GM19035 (cell line): Measurements from ENCODE around the gene BHLHA9.
A peak's percentile ranks its signal among the peaks of the same experiment; 100 is the strongest.
"Not testable (repeated sequence)": the region's sequence is repeated elsewhere in the genome, so short reads cannot be mapped to it uniquely, and the experiment has no call there.

Experiments
- ATAC-seq: cut with Tn5 transposase; IDR thresholded peaks from one replicate; pipeline ENCODE4 v1.9.1; 2021; ENCODE audit not compliant: unreplicated experiment

The BHLHA9 gene

GRCh38 chr17:1270210-1271029 lies at the start of gene BHLHA9:
BHLHA9 (plus strand) TSS chr17:1270444; CDS start chr17:1270564, 120 bp downstream.
- no peak for ATAC-seq

GRCh38 chr17:1221209-1221608 lies 49.0 kb upstream of the BHLHA9 start:
- ATAC-seq, result no peak

- no peak for ATAC-seq
These were observed 47.9 kb upstream of the BHLHA9 start for GRCh38 chr17:1222321-1222720.

GRCh38 chr17:1223662-1224061 lies 46.6 kb upstream of the BHLHA9 start:
- no peak for ATAC-seq

- no peak for ATAC-seq
These were observed 45.9 kb upstream of the BHLHA9 start for GRCh38 chr17:1224330-1224729.

- ATAC-seq, result no peak
These were observed 43.9 kb upstream of the BHLHA9 start for GRCh38 chr17:1226308-1226707.

GRCh38 chr17:1227365-1227764 lies 42.9 kb upstream of the BHLHA9 start:
- no peak for ATAC-seq

- ATAC-seq, result no peak
These were observed 42.1 kb upstream of the BHLHA9 start for GRCh38 chr17:1227917-1228780.

GRCh38 chr17:1228781-1229348 lies 41.4 kb upstream of the BHLHA9 start:
- no peak for ATAC-seq

GRCh38 chr17:1229349-1229899 lies 40.8 kb upstream of the BHLHA9 start:
- ATAC-seq, result peak; percentile 64

GRCh38 chr17:1229900-1230501 lies 40.2 kb upstream of the BHLHA9 start:
- no peak for ATAC-seq

GRCh38 chr17:1231456-1231855 lies 38.8 kb upstream of the BHLHA9 start:
- ATAC-seq, result no peak

DNA sequence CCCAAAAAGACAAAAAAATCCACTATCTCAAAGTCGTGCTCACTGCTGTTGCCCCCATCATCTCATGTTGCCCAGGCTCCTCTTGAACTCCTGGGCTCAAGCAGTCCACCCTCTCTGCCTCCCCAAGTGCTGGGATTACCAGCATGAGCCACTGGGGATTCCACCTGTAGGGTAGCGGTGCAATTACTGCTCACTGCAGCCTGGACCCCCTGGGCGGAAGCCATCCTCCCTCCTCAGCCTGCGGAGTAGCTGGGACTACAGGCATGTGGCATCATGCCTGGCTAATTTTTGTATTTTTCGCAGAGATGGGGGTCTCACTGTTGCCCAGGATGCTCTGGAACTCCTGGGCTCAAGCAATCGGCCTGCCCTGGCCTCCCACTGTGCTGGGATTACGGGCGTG lies 37.9 kb upstream of the BHLHA9 start:
- ATAC-seq, result no peak

DNA sequence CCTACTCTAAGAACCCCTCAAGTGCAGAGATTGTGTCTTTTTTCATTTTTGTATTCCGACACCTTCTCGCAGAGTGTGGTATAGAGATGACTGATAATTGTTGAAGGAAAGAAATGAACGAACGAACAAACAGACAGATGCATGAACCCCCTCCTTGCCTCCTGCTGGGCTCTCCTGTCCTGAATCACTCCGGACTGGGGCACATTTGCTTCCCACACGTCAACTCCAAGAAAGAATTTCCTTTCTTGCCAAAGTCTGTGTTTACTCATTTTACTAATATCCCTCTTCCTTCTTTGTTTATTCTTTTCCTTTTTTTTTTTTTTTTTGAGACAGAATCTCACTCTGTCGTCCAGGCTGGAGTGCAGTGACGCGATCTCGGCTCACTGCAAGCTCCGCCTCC lies 37.5 kb upstream of the BHLHA9 start:
- ATAC-seq, result no peak

DNA sequence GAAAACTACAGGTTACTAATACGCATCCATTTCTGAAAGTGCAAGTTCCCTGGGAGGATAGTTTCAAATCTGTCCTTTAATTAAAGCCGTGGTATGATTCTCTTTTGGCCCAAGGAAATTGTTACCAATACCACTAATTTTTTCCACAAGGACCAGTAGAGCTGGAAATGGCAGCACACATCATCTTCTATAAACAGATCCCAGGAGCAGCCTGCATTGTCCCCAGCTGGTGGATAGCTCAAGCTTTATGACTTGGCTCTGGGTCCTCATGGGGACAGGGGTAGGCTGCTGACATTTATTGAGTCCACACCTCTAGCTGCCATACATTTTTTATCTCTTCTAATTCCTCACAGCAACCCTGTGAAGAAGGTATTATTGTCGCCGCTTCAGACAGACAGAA lies 35.8 kb upstream of the BHLHA9 start:
- ATAC-seq, result no peak

GRCh38 chr17:1237471-1237870 lies 32.8 kb upstream of the BHLHA9 start:
- ATAC-seq, result no peak

DNA sequence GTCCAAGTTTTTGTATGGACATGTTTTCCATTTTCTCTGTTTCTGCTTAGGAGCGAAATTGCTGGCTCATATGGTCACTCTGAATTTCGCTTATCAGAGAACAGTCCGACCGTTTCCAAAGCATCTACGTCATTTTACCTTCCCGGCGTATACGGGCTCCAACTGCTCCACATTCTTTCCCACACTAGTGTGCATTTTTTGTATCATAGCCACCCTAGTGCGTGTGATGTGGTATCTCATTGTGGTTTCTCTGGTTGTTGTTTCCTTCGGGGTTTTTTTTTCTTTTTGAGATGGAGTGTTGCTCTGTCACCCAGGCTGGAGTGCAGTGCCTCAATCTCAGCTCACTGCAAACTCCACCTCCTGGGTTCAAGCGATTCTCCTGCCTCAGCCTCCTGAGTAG lies 31.0 kb upstream of the BHLHA9 start:
- ATAC-seq, result no peak

DNA sequence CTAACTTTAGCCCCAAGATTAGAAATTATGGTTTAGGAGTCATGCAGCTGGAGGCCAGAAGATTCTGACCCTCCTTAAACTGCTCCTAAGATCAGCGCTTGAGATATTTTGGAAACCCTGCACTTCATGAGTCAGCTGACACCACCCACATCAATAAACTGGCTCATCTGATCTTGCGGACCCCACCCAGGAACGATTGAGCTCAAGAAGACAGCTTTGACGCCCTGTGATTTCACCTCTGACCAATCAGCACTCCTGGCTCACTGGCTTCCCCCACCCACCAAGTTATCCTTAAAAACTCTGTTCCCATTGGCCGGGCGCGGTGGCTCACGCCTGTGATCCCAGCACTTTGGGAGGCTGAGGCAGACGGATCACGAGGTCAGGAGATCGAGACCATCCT lies 29.8 kb upstream of the BHLHA9 start:
- ATAC-seq, result not testable (repeated sequence)

- ATAC-seq, result no peak
These were observed 28.3 kb upstream of the BHLHA9 start for GRCh38 chr17:1241929-1242328.

DNA sequence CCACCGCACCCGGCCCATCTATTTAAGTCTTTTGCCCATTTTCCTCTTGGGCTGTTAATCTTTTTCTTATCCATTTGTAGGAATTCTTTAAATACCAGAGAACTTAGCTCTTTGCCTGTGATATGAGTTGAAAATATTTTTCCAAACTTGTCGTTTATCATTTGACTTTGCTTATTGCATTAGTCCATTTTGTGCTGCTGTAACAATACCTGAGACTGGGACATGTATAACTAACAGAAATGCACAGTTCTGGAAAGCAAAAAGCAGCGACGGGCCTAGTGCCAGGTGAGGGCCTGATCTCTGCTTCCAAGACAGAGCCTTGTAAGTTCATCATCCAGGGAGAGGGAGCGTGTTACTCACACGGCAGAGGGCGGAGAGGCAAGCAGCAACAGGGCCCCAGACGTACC lies 25.6 kb upstream of the BHLHA9 start:
- ATAC-seq, result no peak
